NCI-H1048 (cell line): ENCODE results near the gene TAF13.
"Not testable (repeated sequence)": the region's sequence is repeated elsewhere in the genome, so short reads cannot be mapped to it uniquely, and the experiment has no call there.

Source experiments
- DNase-seq: peaks from one replicate; lab custom pipeline; 2025; lab: John Stamatoyannopoulos, UW

Gene TAF13

DNA sequence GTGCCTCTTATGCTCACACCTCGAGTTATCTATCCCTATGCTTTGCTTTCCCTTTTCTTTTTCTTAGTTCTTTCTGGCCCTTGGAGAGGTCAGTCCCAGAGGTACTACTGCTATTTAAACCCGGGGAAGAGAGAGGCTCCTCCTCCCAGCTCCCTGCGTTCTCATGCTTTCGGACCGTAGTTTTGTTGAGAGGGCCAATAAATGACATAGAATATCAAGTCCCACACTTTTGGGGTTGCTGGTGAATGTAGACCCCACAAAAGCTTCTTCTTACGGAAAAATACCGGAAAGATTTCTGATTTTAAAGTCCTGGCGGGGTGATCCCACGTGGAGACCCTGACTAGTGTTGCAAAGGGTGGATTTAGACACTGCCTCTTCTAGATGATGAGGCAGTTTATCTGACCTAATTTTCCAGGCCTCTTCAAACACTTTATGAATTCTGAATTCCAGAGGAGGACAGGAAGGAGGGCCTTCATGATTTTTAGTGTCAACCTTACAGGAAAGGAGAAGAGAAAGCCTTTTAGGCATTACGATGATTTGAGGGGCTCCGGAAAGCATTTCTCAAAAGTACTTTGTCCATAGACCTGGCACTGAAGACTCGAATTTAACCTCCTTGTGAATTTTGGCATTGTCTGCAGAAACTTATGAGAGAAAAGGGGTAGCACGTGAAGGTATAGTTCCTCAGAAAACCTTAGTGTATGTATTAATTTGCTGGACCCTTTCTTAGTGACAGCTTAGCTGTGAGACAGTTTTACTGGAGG lies 15.5 kb upstream of the TAF13 start:
- DNase-seq = no peak

GRCh38 chr1:109090196-109091077 lies 14.6 kb upstream of the TAF13 start, which contains the start of gene TMEM167B:
Gene TMEM167B (plus strand): TSS chr1:109090764. CDS start chr1:109090873, 109 bp downstream.
- DNase-seq = peak; percentile 77

DNA sequence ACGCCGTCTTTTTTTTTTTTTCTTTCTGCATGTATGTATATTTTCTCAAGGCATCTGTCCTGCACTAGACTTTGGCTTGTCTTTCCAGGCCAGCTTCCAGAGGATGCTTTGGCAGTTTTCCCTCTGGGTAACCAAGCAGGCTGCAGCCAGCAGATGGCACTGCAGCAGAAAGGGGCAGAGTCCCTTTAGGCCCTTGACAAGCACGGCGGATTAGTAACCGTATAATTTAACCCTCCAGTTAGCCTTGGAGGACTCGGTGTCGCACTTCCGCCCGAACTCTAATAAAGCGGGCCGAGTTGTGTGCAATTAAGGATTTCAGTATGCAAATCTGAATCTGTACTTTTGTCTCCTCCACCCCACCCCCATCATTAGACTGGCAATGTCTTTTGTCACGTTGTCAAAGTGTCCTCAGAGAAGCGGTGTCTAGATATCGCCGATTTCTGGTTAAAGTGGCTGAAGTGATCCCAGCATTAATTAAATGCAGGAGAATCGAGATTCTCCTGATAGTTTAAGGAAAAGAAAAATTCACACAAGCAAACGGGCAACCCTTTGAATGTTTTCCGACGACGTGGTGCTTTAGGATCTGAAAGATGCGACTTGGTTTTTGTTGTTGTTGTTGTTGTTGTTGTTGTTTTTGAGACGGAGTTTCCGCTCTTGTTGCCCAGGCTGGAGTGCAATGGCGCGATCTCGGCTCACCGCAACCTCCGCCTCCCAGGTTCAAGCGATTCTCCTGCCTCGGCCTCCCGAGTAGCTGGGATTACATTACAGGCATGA lies 13.6 kb upstream of the TAF13 start:
- DNase-seq = peak; percentile 23

GRCh38 chr1:109084563-109085517 lies 9.0 kb upstream of the TAF13 start:
- no peak for DNase-seq

DNA sequence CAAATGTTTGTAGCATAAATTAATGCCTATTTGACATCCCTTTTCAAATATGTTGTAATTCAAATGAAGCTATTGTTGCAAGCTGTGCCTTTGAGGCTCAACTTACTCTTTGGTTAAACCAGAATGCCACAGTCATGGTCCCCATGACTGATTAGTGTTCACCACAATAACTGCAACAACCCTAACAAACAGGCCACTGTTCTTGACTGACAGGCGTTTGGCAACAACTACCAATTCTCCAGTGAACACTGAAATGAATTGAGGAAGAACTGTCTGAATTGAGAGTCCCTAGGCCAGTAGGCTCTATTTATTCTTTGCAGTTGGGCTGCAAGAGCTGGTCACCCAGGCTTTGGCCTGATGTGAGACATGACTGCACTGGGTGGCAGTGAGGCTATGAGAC lies 8.1 kb upstream of the TAF13 start:
- DNase-seq = no peak

DNA sequence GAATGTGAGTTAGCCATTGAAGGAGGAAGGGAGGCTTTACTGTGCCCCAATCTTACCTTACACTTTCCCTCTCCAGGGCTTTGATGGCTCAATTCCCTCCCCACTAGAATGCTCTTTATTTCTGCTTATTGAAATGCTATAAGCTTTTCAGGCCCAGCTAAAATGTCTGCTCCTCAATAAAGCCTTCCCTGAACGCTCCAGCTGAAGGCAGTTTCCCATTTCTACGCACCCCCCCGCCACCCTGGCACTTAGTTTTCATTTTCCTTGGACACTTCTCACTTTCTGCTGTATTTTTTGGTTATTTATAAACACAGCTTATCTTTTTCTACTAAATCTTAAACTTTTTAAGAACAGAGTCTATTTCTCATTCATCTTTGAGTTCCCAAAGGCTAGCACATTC lies 7.7 kb upstream of the TAF13 start:
- DNase-seq = no peak

- no peak for DNase-seq
These were observed 4.8 kb upstream of the TAF13 start for GRCh38 chr1:109080441-109081082.

GRCh38 chr1:109079240-109079622 lies 3.4 kb upstream of the TAF13 start:
- DNase-seq = no peak

- DNase-seq = no peak
These were observed 2.5 kb upstream of the TAF13 start for GRCh38 chr1:109078317-109078716.

- no peak for DNase-seq
These were observed 6.5 kb downstream of the TAF13 start for GRCh38 chr1:109069294-109069693.

GRCh38 chr1:109067883-109068282 lies 7.9 kb downstream of the TAF13 start:
- DNase-seq = no peak

DNA sequence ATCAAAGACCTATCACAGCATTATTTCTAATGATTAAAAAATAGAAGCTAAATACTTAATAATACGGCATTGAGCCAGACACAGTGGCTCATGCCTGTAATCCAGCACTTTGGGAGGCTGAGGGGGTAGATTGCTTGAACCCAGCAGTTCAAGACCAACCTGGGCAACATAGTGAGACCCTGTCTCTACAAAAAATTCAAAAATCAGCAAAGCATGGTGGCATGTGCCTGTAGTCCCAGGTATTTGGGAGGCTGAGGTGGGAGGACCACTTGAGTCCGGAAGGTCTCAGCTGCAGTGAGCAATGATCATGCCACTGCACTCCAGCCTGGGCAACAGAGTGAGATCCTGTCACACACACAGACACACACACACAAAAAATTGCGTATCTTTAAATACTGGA lies 10.7 kb downstream of the TAF13 start:
- no peak for DNase-seq

- no peak for DNase-seq
These were observed 14.6 kb downstream of the TAF13 start for GRCh38 chr1:109061183-109061582.

DNA sequence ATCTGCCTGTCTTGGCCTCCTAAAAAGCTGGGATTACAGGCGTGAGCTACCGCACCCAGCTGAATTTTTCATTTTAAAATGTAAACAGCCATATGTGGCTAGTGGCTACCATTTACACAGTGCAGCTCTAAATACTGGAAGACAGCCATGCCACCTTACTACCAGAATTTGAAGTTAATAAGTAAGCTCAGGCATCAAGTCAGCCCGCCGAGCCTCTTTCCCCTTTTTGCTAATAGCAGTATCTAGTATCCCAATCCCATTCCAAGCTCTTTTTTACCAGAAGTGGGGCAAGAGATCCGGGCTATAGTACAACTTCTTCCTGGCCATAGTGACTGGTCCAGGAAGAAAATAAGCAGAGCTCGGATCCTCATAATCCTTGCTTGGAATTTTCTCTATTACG lies 15.1 kb downstream of the TAF13 start:
- no peak for DNase-seq

GRCh38 chr1:109059026-109059425 lies 16.8 kb downstream of the TAF13 start:
- DNase-seq = no peak

GRCh38 chr1:109056064-109056463 lies 19.7 kb downstream of the TAF13 start:
- DNase-seq = no peak

DNA sequence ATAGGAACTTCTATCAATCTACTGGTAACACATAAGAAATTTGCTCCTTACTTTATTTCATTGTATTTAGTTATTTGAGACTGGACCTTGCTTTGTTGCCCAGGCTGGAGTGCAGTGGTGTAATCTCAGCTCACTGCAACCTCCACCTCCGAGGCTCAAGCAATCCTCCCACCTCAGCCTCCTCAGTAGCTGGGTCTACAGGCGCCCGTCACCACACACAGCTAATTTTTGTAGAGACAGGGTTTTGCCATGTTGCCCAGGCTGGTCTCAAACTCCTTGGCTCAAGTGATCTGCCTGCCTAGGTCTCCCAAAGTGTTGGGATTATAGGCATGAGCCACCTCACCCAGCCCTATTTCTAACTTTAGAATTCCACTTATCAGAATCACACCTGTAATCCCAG lies 23.7 kb downstream of the TAF13 start:
- DNase-seq = not testable (repeated sequence)

DNA sequence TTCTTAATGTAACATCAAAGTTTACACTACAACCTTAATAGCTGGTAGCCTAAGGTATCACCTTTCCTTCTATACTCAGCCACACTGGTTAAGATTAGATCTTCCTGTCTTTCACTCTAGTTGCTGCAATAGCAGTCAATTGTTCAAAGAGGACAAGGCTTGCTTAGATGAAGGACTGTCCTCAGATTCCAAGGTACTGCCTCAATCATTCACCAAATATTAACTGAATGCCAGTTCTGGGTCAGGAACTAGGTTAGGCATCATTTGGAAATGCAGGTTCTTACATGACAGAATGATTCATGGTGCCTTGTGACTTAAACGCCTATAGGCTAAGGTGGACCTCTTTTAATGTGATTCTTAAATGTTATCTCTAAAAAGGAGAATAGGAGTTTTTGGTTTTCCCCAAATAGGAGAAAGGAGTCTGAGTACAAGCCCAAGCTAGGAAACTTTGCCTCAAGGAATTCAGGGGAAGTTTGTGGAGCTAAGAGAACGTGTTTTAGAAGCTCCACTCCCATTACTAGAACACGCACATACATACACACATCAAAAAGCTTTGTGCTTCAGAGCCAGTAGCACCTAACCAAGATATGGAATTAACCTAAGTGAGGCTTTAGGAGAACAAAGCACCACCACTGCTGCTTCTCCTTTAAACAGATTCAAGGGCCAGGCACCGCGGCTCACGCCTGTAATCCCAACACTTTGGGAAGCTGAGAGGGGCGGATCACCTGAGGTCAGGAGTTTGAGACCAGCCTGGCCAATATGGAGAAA lies 25.4 kb downstream of the TAF13 start:
- DNase-seq = no peak

DNA sequence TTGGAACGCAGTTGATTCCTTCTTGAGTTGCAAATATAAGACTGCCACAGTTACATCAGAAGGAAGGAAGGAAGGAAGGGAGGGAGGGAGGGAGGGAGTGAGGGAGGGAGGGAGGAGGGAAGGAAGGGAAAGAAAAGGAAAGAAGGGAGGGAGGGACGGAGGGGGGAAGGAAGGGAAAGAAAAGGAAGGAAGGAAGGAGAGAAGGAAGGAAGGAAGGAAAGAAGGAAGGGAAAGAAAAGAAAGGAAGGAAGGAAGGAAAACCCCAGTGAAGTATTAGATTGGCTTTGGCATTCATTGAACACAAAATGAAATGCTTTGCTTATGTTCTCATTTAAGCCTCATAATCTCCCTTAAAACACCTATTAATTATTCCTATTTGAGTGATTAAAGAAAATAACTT lies 27.5 kb downstream of the TAF13 start:
- DNase-seq = no peak

DNA sequence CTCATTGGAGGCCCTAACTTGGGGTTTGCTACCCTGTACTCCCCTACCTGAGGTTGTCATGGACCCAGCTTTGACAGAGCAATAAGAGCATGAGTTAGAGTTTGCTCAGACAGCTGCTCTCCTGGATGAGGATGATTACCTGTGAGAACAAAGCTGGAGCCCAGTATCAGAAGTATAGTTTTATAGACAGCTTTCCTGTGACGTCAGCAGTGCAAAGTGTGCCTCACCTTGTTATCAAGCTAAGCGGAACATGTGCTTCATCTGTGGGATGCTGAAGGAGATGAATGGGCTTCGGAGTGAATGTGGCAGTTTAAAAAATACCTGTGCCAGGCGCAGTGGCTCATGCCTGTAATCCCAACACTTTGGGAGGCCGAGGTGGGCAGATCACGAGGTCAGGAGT lies 28.5 kb downstream of the TAF13 start:
- DNase-seq = no peak
